HEK293 (cell line): Measurements from ENCODE around the gene SELENOF.

ENCODE experiments used
- CTCF ChIA-PET: fragments of 350-600 bp; formaldehyde crosslinking; extraction: SDS; loops from one replicate; lab custom pipeline; 2021; ENCODE audit warnings: antibody characterized with exemption; lab: Yijun Ruan, JAX
- POLR2A ChIA-PET: fragments of 300-600 bp; formaldehyde crosslinking; extraction: SDS; loops from one replicate; lab custom pipeline; 2020; ENCODE audit warnings: antibody characterized with exemption, inconsistent platforms; lab: Yijun Ruan, JAX
- H3K27ac ChIP-seq: fragments of 200-500 bp; sonication (Bioruptor generic); 2 replicates; pipeline ENCODE4 v1.5.1; 2014; ENCODE audit warnings: low read depth, low read length, control low read depth, inconsistent platforms; ENCODE audit errors: extremely low read depth
- H3K36me3 ChIP-seq, 2 experiments: fragments of 200-500 bp in 1 of 2; sonication (Bioruptor generic) in 1 of 2; 1 replicate in 1 of 2; 2 replicates in 1 of 2; pipeline ENCODE4 v1.5.1; 2014 to 2017; ENCODE audit warnings: inconsistent platforms in 2 of 2, low read length in 2 of 2; ENCODE audit not compliant: control insufficient read depth in 2 of 2, insufficient read depth in 1 of 2
- H3K4me1 ChIP-seq: fragments of 200-500 bp; sonication (Bioruptor generic); 2 replicates; pipeline ENCODE4 v1.5.1; 2014; ENCODE audit warnings: mild to moderate bottlenecking, low read length, inconsistent platforms; ENCODE audit not compliant: control insufficient read depth, insufficient read depth
- H3K4me3 ChIP-seq: 2 replicates; pipeline ENCODE4 v1.5.1; 2011; ENCODE audit warnings: low read depth, mild to moderate bottlenecking, control low read depth, low read length, moderate library complexity
- H3K9me3 ChIP-seq: fragments of 200-500 bp; sonication (Bioruptor generic); 2 replicates; pipeline ENCODE4 v1.5.1; 2014; ENCODE audit warnings: low read depth, low read length, inconsistent platforms; ENCODE audit not compliant: control insufficient read depth, insufficient read depth
- GFI1B ChIP-seq: fragments of 450-650 bp; formaldehyde crosslinking; IDR thresholded peaks from 2 replicates; pipeline ENCODE4 v1.5.1; 2016; ENCODE audit warnings: missing biosample characterization, missing genetic modification characterization
- GLIS2 ChIP-seq: fragments of 450-650 bp; formaldehyde crosslinking; IDR thresholded peaks from 2 replicates; pipeline ENCODE4 v1.5.1; 2016; ENCODE audit warnings: missing biosample characterization, missing genetic modification characterization
- KLF7 ChIP-seq: fragments of 450-650 bp; formaldehyde crosslinking; IDR thresholded peaks from 2 replicates; pipeline ENCODE4 v1.5.1; 2016; ENCODE audit warnings: missing biosample characterization, missing genetic modification characterization, borderline replicate concordance
- MZF1 ChIP-seq: fragments of 450-650 bp; formaldehyde crosslinking; IDR thresholded peaks from 2 replicates; pipeline ENCODE4 v1.5.1; 2017; ENCODE audit warnings: missing biosample characterization, missing genetic modification characterization, borderline replicate concordance
- SP2 ChIP-seq: fragments of 450-650 bp; formaldehyde crosslinking; IDR thresholded peaks from 2 replicates; pipeline ENCODE4 v1.5.1; 2016; ENCODE audit warnings: missing biosample characterization, missing genetic modification characterization
- ZNF140 ChIP-seq: fragments of 450-650 bp; formaldehyde crosslinking; IDR thresholded peaks from 2 replicates; pipeline ENCODE4 v1.5.1; 2016; ENCODE audit warnings: missing biosample characterization, missing genetic modification characterization
- ZNF16 ChIP-seq: fragments of 450-650 bp; formaldehyde crosslinking; IDR thresholded peaks from 2 replicates; pipeline ENCODE4 v1.5.1; 2016; ENCODE audit warnings: low read depth, missing biosample characterization, missing genetic modification characterization
- ZNF223 ChIP-seq: fragments of 450-650 bp; formaldehyde crosslinking; IDR thresholded peaks from 2 replicates; pipeline ENCODE4 v1.5.1; 2016; ENCODE audit warnings: missing biosample characterization, missing genetic modification characterization
- ZNF239 ChIP-seq: fragments of 450-650 bp; formaldehyde crosslinking; IDR thresholded peaks from 2 replicates; pipeline ENCODE4 v1.5.1; 2016; ENCODE audit warnings: missing biosample characterization, missing genetic modification characterization
- ZNF302 ChIP-seq: fragments of 450-650 bp; formaldehyde crosslinking; IDR thresholded peaks from 2 replicates; pipeline ENCODE4 v1.5.1; 2016; ENCODE audit warnings: missing biosample characterization, missing genetic modification characterization, low read depth
- ZNF48 ChIP-seq: fragments of 450-650 bp; formaldehyde crosslinking; IDR thresholded peaks from 2 replicates; pipeline ENCODE4 v1.5.1; 2016; ENCODE audit warnings: missing biosample characterization, missing genetic modification characterization
- ZNF548 ChIP-seq: fragments of 450-650 bp; formaldehyde crosslinking; IDR thresholded peaks from 2 replicates; pipeline ENCODE4 v1.5.1; 2016; ENCODE audit warnings: missing biosample characterization, missing genetic modification characterization
- ZNF600 ChIP-seq: fragments of 450-650 bp; formaldehyde crosslinking; IDR thresholded peaks from 2 replicates; pipeline ENCODE4 v1.5.1; 2016; ENCODE audit warnings: missing biosample characterization, missing genetic modification characterization
- ZNF610 ChIP-seq: fragments of 450-650 bp; formaldehyde crosslinking; IDR thresholded peaks from 2 replicates; pipeline ENCODE4 v1.5.1; 2016; ENCODE audit warnings: missing biosample characterization, missing genetic modification characterization, borderline replicate concordance
- ZNF660 ChIP-seq: fragments of 450-650 bp; IDR thresholded peaks from 2 replicates; pipeline ENCODE4 v1.5.1; 2018; ENCODE audit warnings: missing biosample characterization, mild to moderate bottlenecking, missing genetic modification characterization
- ZNF664 ChIP-seq: fragments of 450-650 bp; formaldehyde crosslinking; IDR thresholded peaks from 2 replicates; pipeline ENCODE4 v1.5.1; 2016; ENCODE audit warnings: missing biosample characterization, missing genetic modification characterization
- ZNF792 ChIP-seq: fragments of 450-650 bp; formaldehyde crosslinking; IDR thresholded peaks from 2 replicates; pipeline ENCODE4 v1.5.1; 2016; ENCODE audit warnings: missing biosample characterization, missing genetic modification characterization
- ZNF837 ChIP-seq: fragments of 450-650 bp; formaldehyde crosslinking; IDR thresholded peaks from 2 replicates; pipeline ENCODE4 v1.5.1; 2016; ENCODE audit warnings: missing biosample characterization, missing genetic modification characterization
- TF ChIP-seq, protein P1 (sequence below): fragments of 450-650 bp; formaldehyde crosslinking; IDR thresholded peaks from 2 replicates; pipeline ENCODE4 v1.5.1; 2016; ENCODE audit warnings: missing biosample characterization, missing genetic modification characterization
- TF ChIP-seq, protein P2 (sequence below): fragments of 450-650 bp; formaldehyde crosslinking; IDR thresholded peaks from 2 replicates; pipeline ENCODE4 v1.5.1; 2016; ENCODE audit warnings: missing biosample characterization, missing genetic modification characterization
- TF ChIP-seq, protein P3 (sequence below): fragments of 450-650 bp; formaldehyde crosslinking; IDR thresholded peaks from 2 replicates; pipeline ENCODE4 v1.5.1; 2016; ENCODE audit warnings: missing biosample characterization, missing genetic modification characterization
- TF ChIP-seq, protein P4 (sequence below): fragments of 450-650 bp; formaldehyde crosslinking; IDR thresholded peaks from 2 replicates; pipeline ENCODE4 v1.5.1; 2016; ENCODE audit warnings: missing biosample characterization, missing genetic modification characterization

Gene SELENOF

DNA sequence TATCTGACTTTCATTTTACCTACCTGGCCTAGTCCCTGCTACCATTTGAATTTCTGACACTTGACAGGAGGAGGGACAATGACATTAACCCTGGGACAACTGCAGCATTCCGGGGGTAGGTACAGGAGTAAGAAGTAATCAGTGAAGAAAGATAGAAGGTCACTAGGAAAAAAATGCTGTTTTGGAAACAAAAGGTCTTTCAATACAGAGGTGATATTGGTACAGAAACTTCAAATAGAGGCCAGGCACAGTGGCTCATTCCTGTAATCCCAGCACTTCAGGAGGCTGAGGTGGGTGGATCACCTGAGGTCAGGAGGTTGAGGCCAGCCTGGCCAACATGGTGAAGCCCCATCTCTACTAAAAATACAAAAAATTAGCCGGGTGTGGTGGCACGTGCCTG lies 68.4 kb downstream of the SELENOF start:
- Histone ChIP-seq H3K4me3 (no peak overlapping the region), H3K36me3 (no peaks in the 10 kb centered on the region), H3K27ac (no peak overlapping the region), H3K4me1 (0 out of 2 replicates have a peak, but pooled peaks cover 5% of the 10 kb centered on the region), H3K9me3 (no peaks in the 10 kb centered on the region)
- POLR2A ChIA-PET: interaction anchor here (1.0 kb wide), 1 partner anchor 69 kb away, joined by 5 read pairs; the partner anchor contains the start of genes HS2ST1 and SELENOF
- no peak for TF ChIP-seq ZNF610
- TF ChIP-seq, protein P1, sequence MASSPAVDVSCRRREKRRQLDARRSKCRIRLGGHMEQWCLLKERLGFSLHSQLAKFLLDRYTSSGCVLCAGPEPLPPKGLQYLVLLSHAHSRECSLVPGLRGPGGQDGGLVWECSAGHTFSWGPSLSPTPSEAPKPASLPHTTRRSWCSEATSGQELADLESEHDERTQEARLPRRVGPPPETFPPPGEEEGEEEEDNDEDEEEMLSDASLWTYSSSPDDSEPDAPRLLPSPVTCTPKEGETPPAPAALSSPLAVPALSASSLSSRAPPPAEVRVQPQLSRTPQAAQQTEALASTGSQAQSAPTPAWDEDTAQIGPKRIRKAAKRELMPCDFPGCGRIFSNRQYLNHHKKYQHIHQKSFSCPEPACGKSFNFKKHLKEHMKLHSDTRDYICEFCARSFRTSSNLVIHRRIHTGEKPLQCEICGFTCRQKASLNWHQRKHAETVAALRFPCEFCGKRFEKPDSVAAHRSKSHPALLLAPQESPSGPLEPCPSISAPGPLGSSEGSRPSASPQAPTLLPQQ (tag by site-specific recombination): no peak
- TF ChIP-seq ZNF548: no peak
- TF ChIP-seq SP2 (tag by site-specific recombination): no peak
- TF ChIP-seq ZNF600: no peak
- no peak for TF ChIP-seq GFI1B (tag by site-specific recombination)
- TF ChIP-seq, protein P2, sequence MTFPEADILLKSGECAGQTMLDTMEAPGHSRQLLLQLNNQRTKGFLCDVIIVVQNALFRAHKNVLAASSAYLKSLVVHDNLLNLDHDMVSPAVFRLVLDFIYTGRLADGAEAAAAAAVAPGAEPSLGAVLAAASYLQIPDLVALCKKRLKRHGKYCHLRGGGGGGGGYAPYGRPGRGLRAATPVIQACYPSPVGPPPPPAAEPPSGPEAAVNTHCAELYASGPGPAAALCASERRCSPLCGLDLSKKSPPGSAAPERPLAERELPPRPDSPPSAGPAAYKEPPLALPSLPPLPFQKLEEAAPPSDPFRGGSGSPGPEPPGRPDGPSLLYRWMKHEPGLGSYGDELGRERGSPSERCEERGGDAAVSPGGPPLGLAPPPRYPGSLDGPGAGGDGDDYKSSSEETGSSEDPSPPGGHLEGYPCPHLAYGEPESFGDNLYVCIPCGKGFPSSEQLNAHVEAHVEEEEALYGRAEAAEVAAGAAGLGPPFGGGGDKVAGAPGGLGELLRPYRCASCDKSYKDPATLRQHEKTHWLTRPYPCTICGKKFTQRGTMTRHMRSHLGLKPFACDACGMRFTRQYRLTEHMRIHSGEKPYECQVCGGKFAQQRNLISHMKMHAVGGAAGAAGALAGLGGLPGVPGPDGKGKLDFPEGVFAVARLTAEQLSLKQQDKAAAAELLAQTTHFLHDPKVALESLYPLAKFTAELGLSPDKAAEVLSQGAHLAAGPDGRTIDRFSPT (tag by site-specific recombination): no peak
- CTCF ChIA-PET: no interaction called here

DNA sequence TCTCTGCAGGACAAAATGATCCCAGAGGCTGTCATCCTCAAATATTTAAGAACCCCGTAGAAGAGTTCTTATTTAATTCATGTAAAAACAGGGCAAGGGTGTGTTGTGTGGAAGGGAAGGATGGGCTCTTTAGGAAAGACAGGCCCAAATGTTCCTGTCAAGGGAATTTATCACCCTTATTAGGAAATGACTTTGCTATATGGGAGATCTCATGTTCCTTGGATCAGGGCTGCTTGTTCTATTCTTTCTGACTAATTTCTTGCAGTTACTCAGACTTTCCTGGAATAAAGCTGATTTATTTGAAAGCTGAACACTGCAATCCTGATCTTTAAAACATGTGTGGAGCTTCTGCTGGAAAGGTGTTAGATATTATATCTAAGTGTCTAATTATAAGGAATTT lies 72.8 kb downstream of the SELENOF start:
- TF ChIP-seq ZNF664 (tag by site-specific recombination) (no peak), ZNF223 (tag by site-specific recombination) (no peak), ZNF48 (tag by site-specific recombination) (no peak), ZNF302 (tag by site-specific recombination) (no peak), ZNF239 (tag by site-specific recombination) (no peak), ZNF16 (tag by site-specific recombination) (no peak), ZNF140 (tag by site-specific recombination) (no peak), MZF1 (tag by site-specific recombination) (no peak), ZNF837 (tag by site-specific recombination) (no peak), GLIS2 (tag by site-specific recombination) (no peak), KLF7 (tag by site-specific recombination) (no peak), ZNF660 (tag by site-specific recombination) (no peak), ZNF792 (no peak)
- TF ChIP-seq, protein P3, sequence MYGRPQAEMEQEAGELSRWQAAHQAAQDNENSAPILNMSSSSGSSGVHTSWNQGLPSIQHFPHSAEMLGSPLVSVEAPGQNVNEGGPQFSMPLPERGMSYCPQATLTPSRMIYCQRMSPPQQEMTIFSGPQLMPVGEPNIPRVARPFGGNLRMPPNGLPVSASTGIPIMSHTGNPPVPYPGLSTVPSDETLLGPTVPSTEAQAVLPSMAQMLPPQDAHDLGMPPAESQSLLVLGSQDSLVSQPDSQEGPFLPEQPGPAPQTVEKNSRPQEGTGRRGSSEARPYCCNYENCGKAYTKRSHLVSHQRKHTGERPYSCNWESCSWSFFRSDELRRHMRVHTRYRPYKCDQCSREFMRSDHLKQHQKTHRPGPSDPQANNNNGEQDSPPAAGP (tag by site-specific recombination): no peak
- TF ChIP-seq, protein P4, sequence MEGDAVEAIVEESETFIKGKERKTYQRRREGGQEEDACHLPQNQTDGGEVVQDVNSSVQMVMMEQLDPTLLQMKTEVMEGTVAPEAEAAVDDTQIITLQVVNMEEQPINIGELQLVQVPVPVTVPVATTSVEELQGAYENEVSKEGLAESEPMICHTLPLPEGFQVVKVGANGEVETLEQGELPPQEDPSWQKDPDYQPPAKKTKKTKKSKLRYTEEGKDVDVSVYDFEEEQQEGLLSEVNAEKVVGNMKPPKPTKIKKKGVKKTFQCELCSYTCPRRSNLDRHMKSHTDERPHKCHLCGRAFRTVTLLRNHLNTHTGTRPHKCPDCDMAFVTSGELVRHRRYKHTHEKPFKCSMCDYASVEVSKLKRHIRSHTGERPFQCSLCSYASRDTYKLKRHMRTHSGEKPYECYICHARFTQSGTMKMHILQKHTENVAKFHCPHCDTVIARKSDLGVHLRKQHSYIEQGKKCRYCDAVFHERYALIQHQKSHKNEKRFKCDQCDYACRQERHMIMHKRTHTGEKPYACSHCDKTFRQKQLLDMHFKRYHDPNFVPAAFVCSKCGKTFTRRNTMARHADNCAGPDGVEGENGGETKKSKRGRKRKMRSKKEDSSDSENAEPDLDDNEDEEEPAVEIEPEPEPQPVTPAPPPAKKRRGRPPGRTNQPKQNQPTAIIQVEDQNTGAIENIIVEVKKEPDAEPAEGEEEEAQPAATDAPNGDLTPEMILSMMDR (tag by site-specific recombination): no peak
- no peaks in the 10 kb centered on the region for H3K9me3 ChIP-seq
- 0 out of 2 replicates have a peak, but pooled peaks cover 2% of the 10 kb centered on the region for H3K4me1 ChIP-seq
- ChIA-PET POLR2A (no interaction called here), CTCF (no interaction called here)
- no peaks in the 10 kb centered on the region for H3K36me3 ChIP-seq
- H3K4me3 ChIP-seq: no peak overlapping the region
- H3K27ac ChIP-seq: no peak overlapping the region
